HFF-Myc (cell line): ENCODE data around the gene RASAL2.

ENCODE experiments used
- DNase-seq: peaks from one replicate; pipeline ENCODE4 v3.0.0-alpha.2; 2011; ENCODE audit warnings: low read depth; ENCODE audit errors: extremely low read depth
- H3K4me3 ChIP-seq: replicated peaks from 2 replicates; pipeline ENCODE4 v1.5.1; 2011; ENCODE audit warnings: low read depth, mild to moderate bottlenecking, control low read depth, low read length
- CTCF ChIP-seq: IDR thresholded peaks from 2 replicates; pipeline ENCODE4 v1.5.1; 2012; ENCODE audit warnings: mild to moderate bottlenecking, low read depth, low read length, control low read depth; ENCODE audit errors: missing control alignments

Gene RASAL2

GRCh38 chr1:178155481-178156255 is 61.8 kb downstream of the RASAL2 start:
- no peak overlapping the region for H3K4me3 ChIP-seq
- no peak for TF ChIP-seq CTCF
- no peak for DNase-seq

- no peak overlapping the region for H3K4me3 ChIP-seq
- no peak for TF ChIP-seq CTCF
- DNase-seq, result no peak
These were observed 67.0 kb downstream of the RASAL2 start for GRCh38 chr1:178160736-178161475.

DNA sequence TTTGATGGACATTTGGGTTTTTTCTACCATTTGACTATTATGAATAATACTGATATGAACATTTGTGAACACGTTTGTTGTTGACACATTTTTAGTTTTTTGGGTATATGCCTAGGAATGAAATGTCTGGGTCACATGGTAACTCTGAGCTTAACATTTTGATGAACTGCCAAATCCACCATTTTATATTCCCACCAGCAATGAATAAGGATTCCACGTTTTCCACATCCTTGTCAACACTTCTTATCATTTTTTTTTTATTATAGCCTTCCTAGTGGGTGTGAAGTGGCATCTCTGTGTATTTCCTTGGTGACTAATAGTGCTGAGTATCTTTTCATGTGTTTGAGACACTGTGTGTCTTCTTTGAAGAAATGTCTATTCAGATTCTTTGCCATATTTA is 67.6 kb downstream of the RASAL2 start:
- TF ChIP-seq CTCF, result no peak
- H3K4me3 ChIP-seq, result no peak overlapping the region
- DNase-seq, result no peak

- no peak overlapping the region for H3K4me3 ChIP-seq
- DNase-seq, result no peak
These were observed 71.3 kb downstream of the RASAL2 start for GRCh38 chr1:178165196-178165595.

GRCh38 chr1:178166429-178167024 is 72.6 kb downstream of the RASAL2 start:
- no peak for DNase-seq
- no peak for TF ChIP-seq CTCF
- no peak overlapping the region for H3K4me3 ChIP-seq

More at GRCh38 chr1:178165196-178165595, 71.3 kb downstream of the RASAL2 start:
- no peak for TF ChIP-seq CTCF

DNA sequence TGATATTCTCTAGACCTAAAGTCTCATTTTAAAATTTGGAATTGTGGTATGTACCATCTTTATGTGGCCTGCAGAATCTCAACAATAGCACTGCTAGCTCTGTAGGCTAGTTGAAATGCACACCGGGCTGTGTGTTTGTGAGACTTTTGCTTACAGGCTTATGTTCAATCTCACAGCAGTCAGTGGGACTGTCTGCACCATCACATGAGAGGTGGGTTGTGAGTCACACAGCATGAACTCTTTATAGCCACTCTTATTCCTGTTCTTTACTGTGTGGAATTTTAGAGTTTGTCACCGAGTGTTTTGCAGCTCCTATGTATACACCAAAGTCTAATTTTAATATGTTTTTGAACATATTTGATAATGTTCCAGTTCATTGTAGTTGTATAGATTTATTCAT is 74.6 kb downstream of the RASAL2 start:
- TF ChIP-seq CTCF, result no peak
- no peak for DNase-seq
- H3K4me3 ChIP-seq, result no peak overlapping the region
